ENCODE measurements around the gene CELF5.
"Not testable (repeated sequence)": the region's sequence is repeated elsewhere in the genome, so short reads cannot be mapped to it uniquely, and the experiment has no call there.

The CELF5 gene

DNA sequence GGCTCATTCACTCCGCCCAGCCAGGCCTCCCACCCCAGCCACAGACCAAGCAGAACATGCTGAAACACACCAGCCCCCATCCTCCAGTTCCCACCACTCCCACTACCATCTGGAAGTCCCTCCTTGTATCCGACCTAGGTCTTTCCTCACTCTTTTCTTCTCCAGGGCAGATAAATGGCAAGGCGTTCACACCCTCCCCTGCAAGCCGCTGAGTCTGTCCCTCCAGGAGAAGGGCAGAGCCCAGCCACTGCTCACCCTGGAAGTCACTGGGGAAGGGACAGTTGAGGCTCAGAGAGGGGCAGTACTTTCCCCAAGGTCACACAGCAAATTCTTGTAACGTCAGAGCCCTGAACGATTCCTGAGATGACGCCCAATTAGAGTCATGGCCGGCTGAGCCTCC, 96.4 kb downstream of the CELF5 start:
- no peaks in the 10 kb centered on the region for H3K4me1 ChIP-seq (ENCODE audit: control insufficient read depth, insufficient read depth, low read length)
- H3K27ac ChIP-seq (ENCODE audit: insufficient read depth, low read depth, low read length, poor library complexity, severe bottlenecking) = no peak overlapping the region
- no peak overlapping the region for H3K4me3 ChIP-seq (ENCODE audit: insufficient read depth, low read depth, low read length)
- no peaks in the 10 kb centered on the region for H3K9me3 ChIP-seq (ENCODE audit: control insufficient read depth, low read length)
- no peaks in the 10 kb centered on the region for H3K36me3 ChIP-seq (ENCODE audit: control insufficient read depth, insufficient read depth, low read length)
- H3K27me3 ChIP-seq (ENCODE audit: control insufficient read depth, insufficient read depth, low read length, poor library complexity, severe bottlenecking) = peaks cover 11% of the 10 kb centered on the region
- WGBS, 2 experiments = 66 to 67% methylated on average over 8 of the region's 8 CpGs

DNA sequence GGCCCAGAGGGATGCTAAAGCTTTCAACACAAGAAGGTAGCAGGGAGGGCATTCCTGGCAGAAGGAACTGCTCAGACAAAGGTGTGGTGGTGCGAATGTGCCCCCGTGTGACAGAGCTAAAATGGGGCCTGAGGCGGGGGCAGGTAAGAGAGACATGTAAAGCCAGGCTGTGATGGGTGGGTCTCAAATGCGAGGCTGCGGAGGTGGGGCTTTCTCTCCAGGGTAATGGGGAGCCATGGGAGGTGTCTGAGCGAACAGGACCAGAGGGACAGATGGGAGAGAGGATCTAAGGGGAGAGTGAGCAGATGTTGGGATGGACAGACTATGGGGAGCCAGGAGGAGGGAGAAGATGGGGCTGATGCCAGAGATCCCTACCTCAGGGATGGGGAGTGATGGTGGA, 97.2 kb downstream of the CELF5 start:
- Histone ChIP-seq H3K27ac (ENCODE audit: insufficient read depth, low read depth, low read length, poor library complexity, severe bottlenecking) (no peak overlapping the region), H3K4me3 (ENCODE audit: insufficient read depth, low read depth, low read length) (no peak overlapping the region), H3K9me3 (ENCODE audit: control insufficient read depth, low read length) (no peaks in the 10 kb centered on the region), H3K4me1 (ENCODE audit: control insufficient read depth, insufficient read depth, low read length) (no peaks in the 10 kb centered on the region), H3K27me3 (ENCODE audit: control insufficient read depth, insufficient read depth, low read length, poor library complexity, severe bottlenecking) (peaks cover 11% of the 10 kb centered on the region), H3K36me3 (ENCODE audit: control insufficient read depth, insufficient read depth, low read length) (no peaks in the 10 kb centered on the region)
- WGBS, 2 experiments = 61 to 63% methylated on average over 6 of the region's 6 CpGs

DNA sequence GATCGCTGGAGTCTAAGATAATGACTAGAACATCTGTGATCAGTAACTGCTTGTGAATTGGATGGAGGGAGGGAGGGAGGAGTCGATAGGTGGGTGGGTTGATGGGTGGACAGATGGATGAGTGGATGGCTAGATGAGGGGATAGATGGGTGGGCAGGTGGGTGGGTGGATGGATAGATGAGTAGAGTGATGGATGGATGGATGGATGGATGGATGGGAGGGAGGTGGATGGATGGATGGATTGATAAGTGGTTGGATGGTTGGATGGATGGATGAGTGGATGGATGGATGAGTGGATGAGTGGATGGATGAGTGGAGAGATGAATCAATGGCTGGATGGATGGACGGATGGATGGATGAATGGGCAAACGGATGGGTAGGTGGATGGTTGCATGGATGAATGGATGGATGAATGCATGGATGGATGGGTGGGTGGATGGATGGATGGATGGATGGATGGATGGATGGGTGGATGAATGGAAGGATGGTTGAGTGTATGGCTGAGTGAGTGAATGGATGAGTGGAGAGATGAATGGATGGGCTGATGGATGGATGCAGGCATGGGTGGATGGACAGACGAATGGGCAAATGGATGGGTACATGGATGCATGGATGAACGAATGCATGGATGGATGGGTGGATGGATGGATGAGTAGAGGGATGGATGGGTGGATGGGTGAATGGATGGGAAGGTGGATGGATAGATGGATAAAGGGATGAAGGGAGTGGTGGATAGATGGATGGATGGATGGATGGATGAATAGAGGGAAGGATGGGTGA, 97.9 kb downstream of the CELF5 start:
- Histone ChIP-seq H3K4me1 (ENCODE audit: control insufficient read depth, insufficient read depth, low read length) (no peaks in the 10 kb centered on the region), H3K4me3 (ENCODE audit: insufficient read depth, low read depth, low read length) (no peak overlapping the region), H3K27ac (ENCODE audit: insufficient read depth, low read depth, low read length, poor library complexity, severe bottlenecking) (no peak overlapping the region), H3K27me3 (ENCODE audit: control insufficient read depth, insufficient read depth, low read length, poor library complexity, severe bottlenecking) (peaks cover 11% of the 10 kb centered on the region), H3K9me3 (ENCODE audit: control insufficient read depth, low read length) (no peaks in the 10 kb centered on the region), H3K36me3 (ENCODE audit: control insufficient read depth, insufficient read depth, low read length) (no peaks in the 10 kb centered on the region)
- 72 to 77% methylated on average over 6 of the region's 6 CpGs for WGBS, 2 experiments

- Histone ChIP-seq H3K4me1 (ENCODE audit: control insufficient read depth, insufficient read depth, low read length) (no peaks in the 10 kb centered on the region), H3K9me3 (ENCODE audit: control insufficient read depth, low read length) (no peaks in the 10 kb centered on the region), H3K36me3 (ENCODE audit: control insufficient read depth, insufficient read depth, low read length) (no peaks in the 10 kb centered on the region), H3K27ac (ENCODE audit: insufficient read depth, low read depth, low read length, poor library complexity, severe bottlenecking) (no peak overlapping the region), H3K27me3 (ENCODE audit: control insufficient read depth, insufficient read depth, low read length, poor library complexity, severe bottlenecking) (peaks cover 11% of the 10 kb centered on the region), H3K4me3 (ENCODE audit: insufficient read depth, low read depth, low read length) (no peak overlapping the region)
- WGBS, 2 experiments = 42% methylated on average over 2 of the region's 2 CpGs; no CpG with 5 or more reads in 1 of the 2 experiments
Measured at GRCh38 chr19:3323026-3323425, 98.6 kb downstream of the CELF5 start.

- Histone ChIP-seq H3K9me3 (ENCODE audit: control insufficient read depth, low read length) (no peaks in the 10 kb centered on the region), H3K4me1 (ENCODE audit: control insufficient read depth, insufficient read depth, low read length) (no peaks in the 10 kb centered on the region), H3K27ac (ENCODE audit: insufficient read depth, low read depth, low read length, poor library complexity, severe bottlenecking) (no peak overlapping the region), H3K27me3 (ENCODE audit: control insufficient read depth, insufficient read depth, low read length, poor library complexity, severe bottlenecking) (peaks cover 11% of the 10 kb centered on the region), H3K36me3 (ENCODE audit: control insufficient read depth, insufficient read depth, low read length) (no peaks in the 10 kb centered on the region), H3K4me3 (ENCODE audit: insufficient read depth, low read depth, low read length) (no peak overlapping the region)
- WGBS, 2 experiments = 47 to 60% methylated on average over 2 of the region's 2 CpGs
Measured at GRCh38 chr19:3323658-3324057, 99.2 kb downstream of the CELF5 start.

DNA sequence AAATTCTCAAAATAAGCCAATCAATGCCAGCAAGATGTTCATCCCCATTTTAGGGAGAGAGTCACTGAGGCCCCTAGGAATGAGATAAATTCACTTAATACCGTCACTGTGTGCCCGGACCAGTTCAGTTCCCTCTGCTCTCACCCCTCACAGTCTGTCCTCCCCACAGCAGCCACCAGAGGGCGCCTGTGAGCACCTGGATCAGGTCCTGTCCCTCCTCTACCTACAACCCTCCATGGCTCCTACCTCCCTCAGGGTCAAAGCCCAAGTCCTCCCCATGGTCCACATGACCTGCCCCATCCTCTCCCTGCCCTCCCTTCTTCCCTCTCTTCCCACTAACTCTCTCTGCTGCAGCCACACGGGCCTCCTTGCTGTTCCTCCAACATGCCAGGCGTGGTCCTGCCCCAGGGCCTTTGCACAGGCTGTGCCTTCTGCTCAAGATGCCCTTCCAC, 100.0 kb downstream of the CELF5 start:
- Histone ChIP-seq H3K4me1 (ENCODE audit: control insufficient read depth, insufficient read depth, low read length) (no peaks in the 10 kb centered on the region), H3K4me3 (ENCODE audit: insufficient read depth, low read depth, low read length) (no peak overlapping the region), H3K9me3 (ENCODE audit: control insufficient read depth, low read length) (no peaks in the 10 kb centered on the region), H3K36me3 (ENCODE audit: control insufficient read depth, insufficient read depth, low read length) (no peaks in the 10 kb centered on the region), H3K27ac (ENCODE audit: insufficient read depth, low read depth, low read length, poor library complexity, severe bottlenecking) (no peak overlapping the region), H3K27me3 (ENCODE audit: control insufficient read depth, insufficient read depth, low read length, poor library complexity, severe bottlenecking) (peaks cover 11% of the 10 kb centered on the region)
- 44 to 46% methylated on average over 5 of the region's 5 CpGs for WGBS, 2 experiments

- 76 to 86% methylated on average over 1 of the region's 1 CpG for whole genome bisulfite sequencing, 2 experiments
- Histone ChIP-seq H3K9me3 (ENCODE audit: control insufficient read depth, low read length) (no peaks in the 10 kb centered on the region), H3K36me3 (ENCODE audit: control insufficient read depth, insufficient read depth, low read length) (no peaks in the 10 kb centered on the region)
Measured at GRCh38 chr19:3325451-3325850, 101.0 kb downstream of the CELF5 start.

DNA sequence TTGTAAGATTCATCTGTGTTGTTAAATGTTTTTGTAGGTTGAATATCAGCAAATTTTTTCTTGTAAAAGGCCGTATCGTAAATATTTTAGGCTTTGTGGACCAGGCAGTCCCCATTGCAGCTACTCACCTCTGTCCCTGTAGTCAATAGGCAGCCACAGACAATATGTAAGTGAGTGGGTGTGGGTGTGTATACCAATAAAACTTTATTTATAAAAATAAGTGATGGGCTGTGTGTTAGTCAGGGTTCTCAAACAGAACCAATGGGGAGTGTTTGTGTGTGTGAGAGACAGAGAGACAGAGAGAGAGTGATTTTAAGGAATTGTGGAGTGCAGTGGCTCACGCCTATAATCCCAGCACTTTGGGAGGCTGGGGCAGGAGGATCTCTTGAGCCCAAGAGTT, 104.3 kb downstream of the CELF5 start:
- peaks cover 30% of the 10 kb centered on the region for H3K27me3 ChIP-seq (ENCODE audit: control insufficient read depth, insufficient read depth, low read length, poor library complexity, severe bottlenecking)
- WGBS, 2 experiments = 87 to 88% methylated on average over 3 of the region's 3 CpGs

More at GRCh38 chr19:3325451-3325850, 101.0 kb downstream of the CELF5 start:
- H3K4me1 ChIP-seq (ENCODE audit: control insufficient read depth, insufficient read depth, low read length) = no peaks in the 10 kb centered on the region
- no peak overlapping the region for H3K4me3 ChIP-seq (ENCODE audit: insufficient read depth, low read depth, low read length)
- H3K27ac ChIP-seq (ENCODE audit: insufficient read depth, low read depth, low read length, poor library complexity, severe bottlenecking) = no peak overlapping the region
- H3K27me3 ChIP-seq (ENCODE audit: control insufficient read depth, insufficient read depth, low read length, poor library complexity, severe bottlenecking) = peaks cover 15% of the 10 kb centered on the region

GRCh38 chr19:3330047-3330446, 105.6 kb downstream of the CELF5 start:
- Histone ChIP-seq H3K4me1 (ENCODE audit: control insufficient read depth, insufficient read depth, low read length) (no peaks in the 10 kb centered on the region), H3K27ac (ENCODE audit: insufficient read depth, low read depth, low read length, poor library complexity, severe bottlenecking) (no peak overlapping the region), H3K27me3 (ENCODE audit: control insufficient read depth, insufficient read depth, low read length, poor library complexity, severe bottlenecking) (peaks cover 30% of the 10 kb centered on the region), H3K36me3 (ENCODE audit: control insufficient read depth, insufficient read depth, low read length) (no peaks in the 10 kb centered on the region), H3K9me3 (ENCODE audit: control insufficient read depth, low read length) (no peaks in the 10 kb centered on the region), H3K4me3 (ENCODE audit: insufficient read depth, low read depth, low read length) (no peak overlapping the region)
- WGBS, 2 experiments = 84 to 86% methylated on average over 9 of the region's 9 CpGs

More for the DNA sequence above, 104.3 kb downstream of the CELF5 start:
- Histone ChIP-seq H3K9me3 (ENCODE audit: control insufficient read depth, low read length) (no peaks in the 10 kb centered on the region), H3K36me3 (ENCODE audit: control insufficient read depth, insufficient read depth, low read length) (no peaks in the 10 kb centered on the region), H3K4me1 (ENCODE audit: control insufficient read depth, insufficient read depth, low read length) (no peaks in the 10 kb centered on the region), H3K27ac (ENCODE audit: insufficient read depth, low read depth, low read length, poor library complexity, severe bottlenecking) (no peak overlapping the region), H3K4me3 (ENCODE audit: insufficient read depth, low read depth, low read length) (no peak overlapping the region)

GRCh38 chr19:3332232-3332631, 107.8 kb downstream of the CELF5 start:
- H3K4me1 ChIP-seq (ENCODE audit: control insufficient read depth, insufficient read depth, low read length); H3K9me3 ChIP-seq (ENCODE audit: control insufficient read depth, low read length); H3K36me3 ChIP-seq (ENCODE audit: control insufficient read depth, insufficient read depth, low read length); H3K4me3 ChIP-seq (ENCODE audit: insufficient read depth, low read depth, low read length); H3K27ac ChIP-seq (ENCODE audit: insufficient read depth, low read depth, low read length, poor library complexity, severe bottlenecking): not testable (repeated sequence)
- H3K27me3 ChIP-seq (ENCODE audit: control insufficient read depth, insufficient read depth, low read length, poor library complexity, severe bottlenecking) = peaks cover 30% of the 10 kb centered on the region
- no CpG with 5 or more reads among the region's 1 CpG for WGBS, 2 experiments

Data from ectodermal cell (in vitro differentiated cells).